ENCODE results near the gene CRADD.

GRCh38 chr12:93719710-93720109, 42.5 kb downstream of the CRADD start:
- TF ChIP-seq, protein P1, sequence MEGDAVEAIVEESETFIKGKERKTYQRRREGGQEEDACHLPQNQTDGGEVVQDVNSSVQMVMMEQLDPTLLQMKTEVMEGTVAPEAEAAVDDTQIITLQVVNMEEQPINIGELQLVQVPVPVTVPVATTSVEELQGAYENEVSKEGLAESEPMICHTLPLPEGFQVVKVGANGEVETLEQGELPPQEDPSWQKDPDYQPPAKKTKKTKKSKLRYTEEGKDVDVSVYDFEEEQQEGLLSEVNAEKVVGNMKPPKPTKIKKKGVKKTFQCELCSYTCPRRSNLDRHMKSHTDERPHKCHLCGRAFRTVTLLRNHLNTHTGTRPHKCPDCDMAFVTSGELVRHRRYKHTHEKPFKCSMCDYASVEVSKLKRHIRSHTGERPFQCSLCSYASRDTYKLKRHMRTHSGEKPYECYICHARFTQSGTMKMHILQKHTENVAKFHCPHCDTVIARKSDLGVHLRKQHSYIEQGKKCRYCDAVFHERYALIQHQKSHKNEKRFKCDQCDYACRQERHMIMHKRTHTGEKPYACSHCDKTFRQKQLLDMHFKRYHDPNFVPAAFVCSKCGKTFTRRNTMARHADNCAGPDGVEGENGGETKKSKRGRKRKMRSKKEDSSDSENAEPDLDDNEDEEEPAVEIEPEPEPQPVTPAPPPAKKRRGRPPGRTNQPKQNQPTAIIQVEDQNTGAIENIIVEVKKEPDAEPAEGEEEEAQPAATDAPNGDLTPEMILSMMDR (IDR thresholded peaks at IDR 0.05 in 4 of 5, conservative IDR thresholded peaks at IDR 0.05 in 1 of 5): no peak
- no peak for TF ChIP-seq POLR2A (IDR thresholded peaks at IDR 0.05)

All from gastrocnemius medialis (tissue), 4 donors.